NCI-H1105 treated with DMSO at 0.1 percent for 48 hours (cell line): ENCODE results near the gene ANO2.

Experiments
- DNase-seq: peaks from one replicate; lab custom pipeline; 2025; lab: John Stamatoyannopoulos, UW

ANO2 gene

GRCh38 chr12:5622280-5622679, 322.8 kb downstream of the ANO2 start:
- DNase-seq = no peak

GRCh38 chr12:5621329-5621728, 323.7 kb downstream of the ANO2 start:
- DNase-seq = no peak

GRCh38 chr12:5620896-5621295, 324.2 kb downstream of the ANO2 start:
- no peak for DNase-seq

- DNase-seq = no peak
Measured at GRCh38 chr12:5619628-5620027, 325.4 kb downstream of the ANO2 start.

GRCh38 chr12:5616854-5617253, 328.2 kb downstream of the ANO2 start:
- no peak for DNase-seq

- DNase-seq = no peak
Measured at GRCh38 chr12:5615760-5616159, 329.3 kb downstream of the ANO2 start.

GRCh38 chr12:5614256-5614655, 330.8 kb downstream of the ANO2 start:
- DNase-seq = no peak

- DNase-seq = no peak
Measured at GRCh38 chr12:5612556-5613410, 332.3 kb downstream of the ANO2 start.

- DNase-seq = no peak
Measured at GRCh38 chr12:5611162-5611561, 333.9 kb downstream of the ANO2 start.

GRCh38 chr12:5599378-5599777, 345.7 kb downstream of the ANO2 start:
- DNase-seq = no peak

GRCh38 chr12:5593998-5594397, 351.1 kb downstream of the ANO2 start:
- no peak for DNase-seq

GRCh38 chr12:5593086-5593485, 352.0 kb downstream of the ANO2 start:
- no peak for DNase-seq

- no peak for DNase-seq
Measured at GRCh38 chr12:5592310-5592709, 352.7 kb downstream of the ANO2 start.

- no peak for DNase-seq
Measured at GRCh38 chr12:5590316-5590715, 354.7 kb downstream of the ANO2 start.

- DNase-seq = no peak
Measured at GRCh38 chr12:5589054-5589453, 356.0 kb downstream of the ANO2 start.

- DNase-seq = no peak
Measured at GRCh38 chr12:5588591-5588990, 356.5 kb downstream of the ANO2 start.

- no peak for DNase-seq
Measured at GRCh38 chr12:5588176-5588575, 356.9 kb downstream of the ANO2 start.

GRCh38 chr12:5587711-5588121, 357.3 kb downstream of the ANO2 start:
- DNase-seq = no peak

GRCh38 chr12:5586201-5586600, 358.9 kb downstream of the ANO2 start:
- no peak for DNase-seq

GRCh38 chr12:5585178-5585577, 359.9 kb downstream of the ANO2 start:
- no peak for DNase-seq

GRCh38 chr12:5584412-5585175, 360.5 kb downstream of the ANO2 start:
- no peak for DNase-seq

- no peak for DNase-seq
Measured at GRCh38 chr12:5582541-5582940, 362.5 kb downstream of the ANO2 start.

GRCh38 chr12:5582018-5582417, 363.0 kb downstream of the ANO2 start:
- DNase-seq = no peak
